Activated CD8-positive, alpha-beta memory T cell treated with anti-CD3 and anti-CD28 coated beads, Interleukin-2, amount 10 ng/mL, durations not matched to agents 7 days and 5 days (primary cell): ENCODE data around the gene ANKRD65. TPM values are rescaled to one million over a fixed set of nuclear protein-coding genes. Genes with fewer than 3 reads are reported as not detected.
"Not testable (repeated sequence)": the region's sequence is repeated elsewhere in the genome, so short reads cannot be mapped to it uniquely, and the experiment has no call there.

ENCODE experiments used
- ATAC-seq: fragments of 150-1000 bp; cut with Tn5 transposase; one replicate; pipeline ENCODE4 v1.10.0; 2021; ENCODE audit warnings: moderate library complexity
- CTCF ChIA-PET: fragments of 350-600 bp; sonication (Branson Sonifier 250); formaldehyde crosslinking; loops from one replicate; lab custom pipeline; 2021; ENCODE audit warnings: antibody characterized with exemption; lab: Charles Lee
- DNase-seq: peaks from one replicate; pipeline ENCODE4 v3.0.0-alpha.2; 2020
- H3K27ac Mint-ChIP-seq: one replicate; pipeline ENCODE4 v1.8.0; 2021; ENCODE audit warnings: mild to moderate bottlenecking, mixed read lengths
- H3K27me3 Mint-ChIP-seq: one replicate; pipeline ENCODE4 v1.8.0; 2021; ENCODE audit warnings: mixed read lengths
- H3K36me3 Mint-ChIP-seq: one replicate; pipeline ENCODE4 v1.8.0; 2021; ENCODE audit warnings: mild to moderate bottlenecking, mixed read lengths
- H3K4me1 Mint-ChIP-seq: one replicate; pipeline ENCODE4 v1.8.0; 2021; ENCODE audit warnings: mixed read lengths
- H3K4me3 Mint-ChIP-seq: one replicate; pipeline ENCODE4 v1.8.0; 2021; ENCODE audit warnings: mild to moderate bottlenecking, moderate library complexity, mixed read lengths
- H3K9me3 Mint-ChIP-seq: one replicate; pipeline ENCODE4 v1.8.0; 2022; ENCODE audit warnings: low read depth, mixed read lengths
- total RNA-seq, 2 experiments: library from RNA; stranded (reverse); gene quantifications; one replicate each; pipeline ENCODE4 v1.2.3, GENCODE V29; 2021

Gene ANKRD65
- not detected for total RNA-seq

DNA sequence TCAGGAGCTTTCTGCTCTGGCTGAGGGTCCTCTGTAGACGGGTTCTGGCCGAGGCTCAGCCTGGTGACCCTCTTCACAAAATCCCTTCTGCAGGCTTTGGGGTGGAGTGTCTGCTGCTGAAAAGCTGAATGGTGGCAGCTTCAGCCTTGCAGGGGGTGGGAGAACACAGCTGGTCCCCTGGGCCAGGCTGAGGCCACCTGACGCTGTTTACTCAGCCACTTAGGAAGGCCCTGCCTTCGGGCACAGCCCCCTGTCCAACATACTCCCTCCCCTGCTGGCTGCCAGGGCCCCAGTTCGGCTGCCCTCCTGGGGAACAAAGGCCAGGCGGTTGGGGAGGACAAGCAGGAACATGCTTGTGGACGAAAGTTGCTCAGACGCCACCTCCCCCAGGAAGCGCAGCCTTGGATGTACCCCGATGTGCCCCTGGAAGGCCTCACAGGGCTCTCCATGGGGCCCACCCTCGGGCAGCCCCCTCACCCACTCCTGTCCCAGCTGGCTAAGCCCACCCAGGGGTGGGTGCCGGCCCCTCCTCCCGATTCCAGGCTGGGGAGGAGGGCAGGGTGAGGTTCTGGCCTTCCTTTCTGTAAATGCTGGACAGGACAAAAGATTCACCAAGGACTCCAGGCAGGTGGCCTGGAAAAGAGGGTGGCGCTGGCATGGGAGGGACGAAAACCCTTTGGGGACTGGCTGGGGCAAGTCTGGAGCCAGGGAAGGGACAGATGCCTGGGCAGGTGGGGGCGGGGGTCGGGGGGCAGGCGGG is at the start of gene ANKRD65:
TSS of gene ANKRD65 (minus strand) at position 130 of the 760 bp plus-strand sequence. CDS start 271 bp downstream, outside the sequence.
- Mint-ChIP-seq H3K4me1 (peaks cover 26% of the 10 kb centered on the region), H3K9me3 (no peaks in the 10 kb centered on the region), H3K27ac (no peak within 1 kb of the TSS), H3K27me3 (peaks cover 24% of the 10 kb centered on the region), H3K36me3 (no peaks in the 10 kb centered on the region), H3K4me3 (no peak within 1 kb of the TSS)
- CTCF ChIA-PET, result no interaction called here
- DNase-seq (no peak), ATAC-seq (no peak)

DNA sequence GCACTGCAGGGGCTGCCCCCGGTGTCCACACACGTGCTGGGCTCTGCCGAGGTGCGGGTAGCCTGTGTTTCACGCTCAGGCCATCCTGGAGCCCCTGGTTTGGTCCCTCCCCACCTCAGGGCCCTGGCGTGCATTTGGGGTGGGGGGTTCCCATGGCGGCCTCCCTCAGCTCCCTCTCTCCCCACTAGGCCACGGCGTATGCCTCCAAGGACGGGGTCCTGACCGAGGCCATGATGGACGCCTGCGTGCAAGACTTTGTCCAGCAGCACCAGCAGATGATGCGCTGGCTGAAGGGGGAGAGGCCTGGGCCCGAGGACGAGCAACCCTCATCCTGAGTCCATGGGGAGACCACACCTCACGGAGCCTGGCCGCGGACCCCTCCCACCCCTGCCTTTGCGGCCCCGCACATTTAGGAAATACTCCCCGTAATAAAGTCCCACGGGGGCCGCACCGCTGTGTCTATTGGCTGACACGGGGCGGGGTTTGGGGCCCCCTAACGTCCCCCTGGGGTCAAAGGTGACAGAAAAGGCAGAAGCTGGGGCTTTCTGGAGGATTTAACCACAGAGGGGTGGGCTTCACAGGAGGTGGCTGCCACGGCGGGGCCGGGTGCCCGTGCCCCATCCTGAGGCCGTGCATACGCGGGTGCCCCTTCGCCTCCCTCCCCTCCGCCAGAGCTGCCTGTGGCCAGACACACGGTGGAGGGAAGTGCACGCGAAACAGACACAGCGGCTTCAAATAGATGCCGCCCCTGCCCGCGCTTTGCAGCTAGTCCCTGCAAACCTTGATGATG is 47.3 kb upstream of the ANKRD65 start:
- H3K4me1 Mint-ChIP-seq, result peaks cover 22% of the 10 kb centered on the region
- CTCF ChIA-PET, H3K9me3 Mint-ChIP-seq: not testable (repeated sequence)

GRCh38 chr1:1463312-1463711 is 42.2 kb upstream of the ANKRD65 start:
- H3K27me3 Mint-ChIP-seq, result peaks cover 4% of the 10 kb centered on the region
- H3K36me3 Mint-ChIP-seq, result no peaks in the 10 kb centered on the region
- DNase-seq, result no peak
- H3K27ac Mint-ChIP-seq, result no peak overlapping the region
- ATAC-seq, result no peak
- no peaks in the 10 kb centered on the region for H3K4me1 Mint-ChIP-seq
- H3K9me3 Mint-ChIP-seq, result no peaks in the 10 kb centered on the region
- CTCF ChIA-PET, result no interaction called here
- H3K4me3 Mint-ChIP-seq, result no peak overlapping the region

More for the DNA sequence above, 47.3 kb upstream of the ANKRD65 start:
- ATAC-seq, H3K27ac Mint-ChIP-seq, H3K27me3 Mint-ChIP-seq, H3K4me3 Mint-ChIP-seq, DNase-seq, H3K36me3 Mint-ChIP-seq: not testable (repeated sequence)

DNA sequence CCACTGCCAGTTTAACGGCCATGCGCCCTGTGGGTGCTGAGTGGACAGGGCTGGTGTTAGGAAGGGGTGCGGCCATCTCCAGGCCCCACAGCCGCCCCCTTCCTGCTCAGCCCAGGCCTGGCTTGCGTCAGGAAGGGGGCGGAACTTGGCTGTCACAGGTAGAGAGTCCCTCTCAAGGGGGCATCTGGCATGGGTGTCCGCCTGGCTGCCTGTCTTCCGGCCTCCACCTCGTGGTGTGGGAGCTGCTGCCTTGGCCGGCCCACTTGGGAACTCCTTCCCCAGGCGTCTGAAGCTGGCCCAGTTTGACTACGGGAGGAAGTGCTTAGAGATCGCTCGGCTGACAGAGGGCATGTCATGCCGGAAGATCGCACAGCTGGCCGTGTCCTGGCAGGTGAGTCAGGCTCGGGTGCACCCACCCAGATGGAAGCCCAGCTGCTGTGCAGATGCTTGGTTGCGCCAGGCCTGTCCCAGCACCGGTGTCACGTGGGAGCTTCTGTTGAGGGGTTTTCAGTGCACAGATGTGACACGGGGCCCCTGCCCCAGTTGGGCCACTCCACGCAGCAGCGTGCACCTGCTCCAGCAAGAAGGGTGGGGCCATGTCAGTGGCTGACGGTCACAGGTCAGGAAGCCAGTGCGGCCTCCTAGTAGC is 41.4 kb upstream of the ANKRD65 start:
- ATAC-seq, result peak; percentile 45

GRCh38 chr1:1461721-1462317 is 40.7 kb upstream of the ANKRD65 start:
- no peak overlapping the region for H3K4me3 Mint-ChIP-seq
- peaks cover 4% of the 10 kb centered on the region for H3K27me3 Mint-ChIP-seq
- DNase-seq (no peak), ATAC-seq (no peak)
- H3K36me3 Mint-ChIP-seq, result no peaks in the 10 kb centered on the region
- CTCF ChIA-PET, result no interaction called here
- H3K27ac Mint-ChIP-seq, result peak overlapping the region; percentile 49
- H3K4me1 Mint-ChIP-seq, result no peaks in the 10 kb centered on the region
- no peaks in the 10 kb centered on the region for H3K9me3 Mint-ChIP-seq

More for the DNA sequence above, 41.4 kb upstream of the ANKRD65 start:
- peaks cover 4% of the 10 kb centered on the region for H3K27me3 Mint-ChIP-seq
- no peak for DNase-seq
- H3K27ac Mint-ChIP-seq, result peak overlapping the region; percentile 57
- no peaks in the 10 kb centered on the region for H3K36me3 Mint-ChIP-seq
- peak overlapping the region; percentile 42 for H3K4me3 Mint-ChIP-seq
- CTCF ChIA-PET, result no interaction called here
- no peaks in the 10 kb centered on the region for H3K9me3 Mint-ChIP-seq
- no peaks in the 10 kb centered on the region for H3K4me1 Mint-ChIP-seq

- H3K9me3 Mint-ChIP-seq, result no peaks in the 10 kb centered on the region
- no peak for DNase-seq
- ATAC-seq, result no peak
- H3K27ac Mint-ChIP-seq, result no peak overlapping the region
- peaks cover under 1% of the 10 kb centered on the region for H3K27me3 Mint-ChIP-seq
- no peaks in the 10 kb centered on the region for H3K36me3 Mint-ChIP-seq
- H3K4me3 Mint-ChIP-seq, result no peak overlapping the region
- H3K4me1 Mint-ChIP-seq, result no peaks in the 10 kb centered on the region
- CTCF ChIA-PET, result no interaction called here
Measured at GRCh38 chr1:1460540-1461130, 39.6 kb upstream of the ANKRD65 start.

DNA sequence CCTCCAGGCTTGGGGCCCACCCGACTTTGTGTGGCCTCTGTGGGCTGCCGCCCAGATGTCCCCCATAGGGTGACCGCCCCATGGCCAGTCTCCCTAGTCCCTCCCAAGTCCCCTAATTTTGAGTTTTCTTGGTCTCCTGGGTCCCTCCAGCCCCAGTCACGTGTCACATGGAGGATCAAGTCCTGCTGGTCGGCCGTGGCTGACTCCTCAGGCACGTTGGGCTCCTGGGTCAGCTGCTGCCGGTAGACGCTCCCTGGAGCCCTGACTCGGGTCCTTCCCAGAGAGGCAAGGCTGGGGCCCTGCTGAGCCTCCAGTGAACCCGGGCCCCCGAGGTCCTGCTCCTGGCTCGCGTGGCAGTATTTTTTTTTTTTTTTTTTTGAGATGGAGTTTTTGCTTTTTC is 38.6 kb upstream of the ANKRD65 start:
- ATAC-seq, H3K4me3 Mint-ChIP-seq, H3K27me3 Mint-ChIP-seq, H3K27ac Mint-ChIP-seq, H3K36me3 Mint-ChIP-seq, H3K9me3 Mint-ChIP-seq, H3K4me1 Mint-ChIP-seq, DNase-seq: not testable (repeated sequence)
- CTCF ChIA-PET, result interaction anchor here (0.6 kb wide), 1 partner anchor 19 kb away, joined by 3 read pairs; no protein-coding TSS in a partner anchor

DNA sequence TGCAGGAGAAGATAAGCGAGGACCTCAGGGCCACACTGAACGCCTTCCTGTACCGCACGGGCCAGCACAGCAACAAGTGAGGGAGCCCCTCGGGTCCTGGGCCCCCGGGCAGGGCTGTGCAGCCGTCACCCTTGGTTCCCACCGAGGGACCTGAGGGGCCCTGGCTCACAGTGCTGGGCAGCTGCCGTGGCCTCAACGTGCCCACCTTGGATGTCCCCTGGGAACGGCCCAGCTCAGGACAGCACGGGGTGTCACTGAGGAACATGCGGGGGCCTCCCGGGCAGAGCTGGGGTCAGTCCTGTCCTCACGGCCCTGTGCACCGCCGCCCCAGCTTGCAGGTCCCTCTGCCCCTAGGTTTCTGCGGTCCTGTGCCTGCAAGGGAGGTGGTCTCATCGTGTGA is 38.1 kb upstream of the ANKRD65 start:
- H3K27ac Mint-ChIP-seq, H3K9me3 Mint-ChIP-seq, H3K27me3 Mint-ChIP-seq, ATAC-seq, DNase-seq, H3K36me3 Mint-ChIP-seq, H3K4me1 Mint-ChIP-seq, H3K4me3 Mint-ChIP-seq: not testable (repeated sequence)
- CTCF ChIA-PET, result interaction anchor here (0.6 kb wide), 1 partner anchor 19 kb away, joined by 3 read pairs; no protein-coding TSS in a partner anchor

DNA sequence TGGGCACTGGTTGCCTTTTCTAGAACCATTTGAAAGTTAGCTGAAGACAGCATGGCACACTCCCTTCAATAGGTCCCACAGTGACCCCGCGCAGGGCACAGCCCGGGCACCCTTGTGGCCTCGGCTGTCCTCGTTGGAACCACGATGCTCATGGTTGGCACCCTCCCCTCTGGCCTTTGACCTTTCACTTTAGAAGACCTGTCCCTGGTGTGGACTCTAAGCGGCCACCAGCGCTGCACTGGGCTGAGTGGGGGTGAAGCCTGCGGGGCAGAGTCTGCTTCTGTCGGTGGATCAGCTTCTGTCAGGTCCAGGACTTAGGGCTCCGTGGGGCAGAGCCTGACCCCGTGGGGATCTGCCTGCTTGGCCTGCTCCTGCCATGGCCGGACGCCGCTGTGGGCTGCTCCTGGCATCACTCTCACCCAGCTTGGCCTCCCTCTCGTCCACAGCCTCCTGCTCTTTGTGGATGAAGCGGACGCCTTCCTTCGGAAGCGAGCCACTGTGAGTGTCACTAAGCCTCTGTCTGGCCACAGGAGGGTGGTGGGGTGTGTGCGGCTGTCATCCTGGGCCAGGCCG is 35.7 kb upstream of the ANKRD65 start:
- DNase-seq, H3K4me3 Mint-ChIP-seq, H3K36me3 Mint-ChIP-seq, H3K9me3 Mint-ChIP-seq, H3K27me3 Mint-ChIP-seq, H3K27ac Mint-ChIP-seq, CTCF ChIA-PET, H3K4me1 Mint-ChIP-seq, ATAC-seq: not testable (repeated sequence)

DNA sequence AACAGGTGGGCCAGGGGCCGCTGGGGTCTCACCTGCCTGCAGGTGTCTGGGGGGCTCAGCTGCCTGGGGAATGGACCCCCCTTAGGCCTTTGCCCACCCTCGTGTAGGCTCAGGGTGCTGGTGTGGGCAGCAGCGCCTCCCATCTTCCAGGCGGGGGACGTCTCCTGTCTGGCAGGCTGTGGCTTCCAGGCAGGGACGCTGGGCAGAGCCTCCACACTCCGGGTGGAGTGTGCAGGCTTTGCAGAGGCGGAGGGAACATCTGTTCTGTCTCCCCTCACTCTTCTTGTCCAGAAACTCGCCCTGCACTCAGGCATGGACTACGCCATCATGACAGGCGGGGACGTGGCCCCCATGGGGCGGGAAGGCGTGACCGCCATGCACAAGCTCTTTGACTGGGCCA is 34.9 kb upstream of the ANKRD65 start:
- H3K9me3 Mint-ChIP-seq, ATAC-seq, H3K27ac Mint-ChIP-seq, H3K27me3 Mint-ChIP-seq, H3K4me3 Mint-ChIP-seq, DNase-seq, H3K4me1 Mint-ChIP-seq, CTCF ChIA-PET, H3K36me3 Mint-ChIP-seq: not testable (repeated sequence)

- ATAC-seq (no peak), DNase-seq (no peak)
- no peak overlapping the region for H3K27ac Mint-ChIP-seq
- no peaks in the 10 kb centered on the region for H3K27me3 Mint-ChIP-seq
- no peaks in the 10 kb centered on the region for H3K36me3 Mint-ChIP-seq
- no peaks in the 10 kb centered on the region for H3K4me1 Mint-ChIP-seq
- no peak overlapping the region for H3K4me3 Mint-ChIP-seq
- no peaks in the 10 kb centered on the region for H3K9me3 Mint-ChIP-seq
- CTCF ChIA-PET, result no interaction called here
Measured at GRCh38 chr1:1455366-1455884, 34.3 kb upstream of the ANKRD65 start.

- H3K9me3 Mint-ChIP-seq, ATAC-seq, H3K27me3 Mint-ChIP-seq, H3K4me3 Mint-ChIP-seq, CTCF ChIA-PET, H3K4me1 Mint-ChIP-seq, H3K27ac Mint-ChIP-seq, H3K36me3 Mint-ChIP-seq, DNase-seq: not testable (repeated sequence)
Measured at GRCh38 chr1:1454286-1455056, 33.4 kb upstream of the ANKRD65 start.
